Measurements from ENCODE around the gene FAM221B. TPM values are rescaled to one million over a fixed set of nuclear protein-coding genes. Genes with fewer than 3 reads are reported as not detected.

The FAM221B gene
- polyA plus RNA-seq, 3 donors from 2014 or later = not detected

DNA sequence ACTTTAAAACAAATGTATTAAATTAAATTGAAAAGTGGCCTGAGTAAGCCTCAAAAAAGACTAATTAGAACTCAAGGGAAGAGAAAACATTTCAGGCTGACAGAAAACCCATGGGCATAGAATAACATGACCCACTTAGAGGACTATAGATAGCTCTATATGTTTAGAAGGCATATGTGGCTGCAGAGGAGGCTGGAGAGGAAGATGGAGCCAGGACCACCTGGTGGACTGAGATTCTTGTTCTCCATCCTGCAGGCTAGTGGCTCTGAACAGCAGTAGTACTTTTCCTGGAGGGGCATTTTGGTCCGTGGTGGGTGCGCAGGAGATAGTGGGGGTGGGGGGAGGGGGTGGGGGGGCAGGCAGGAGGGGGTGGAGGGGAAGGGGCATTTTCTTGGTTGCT is 47.5 kb downstream of the FAM221B start:
- no peak for DNase-seq
- Mint-ChIP-seq H3K9me3 (no peaks in the 10 kb centered on the region), H3K27me3 (ENCODE audit: low read depth in 3 of 3) (no peaks in the 10 kb centered on the region), H3K4me3 (no peak overlapping the region), H3K4me1 (no peaks in the 10 kb centered on the region), H3K36me3 (peaks cover 18 to 26% (median 19%) of the 10 kb centered on the region in 3 donors), H3K27ac (no peak overlapping the region)

DNA sequence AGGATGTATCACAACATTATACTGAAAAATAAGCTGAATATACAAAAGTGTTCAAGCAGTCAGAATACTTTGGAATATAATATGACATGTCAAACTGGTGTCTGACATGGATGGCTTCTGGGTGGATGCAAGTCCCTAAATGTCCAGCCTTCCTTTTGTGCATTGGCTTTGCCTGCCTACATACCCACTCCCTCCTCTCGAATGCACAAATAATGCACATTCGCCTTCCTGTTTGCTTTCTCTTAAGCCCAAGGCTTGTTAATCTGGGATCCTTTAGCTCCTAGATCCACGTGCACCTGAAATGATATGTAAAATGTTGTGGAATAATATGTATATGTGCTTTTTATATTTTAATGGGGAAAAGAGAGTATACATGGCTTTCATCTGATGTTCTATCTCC is 50.0 kb downstream of the FAM221B start:
- Mint-ChIP-seq H3K27ac (no peak overlapping the region), H3K4me1 (no peaks in the 10 kb centered on the region), H3K4me3 (no peak overlapping the region), H3K36me3 (peaks cover 2 to 13% (median 8%) of the 10 kb centered on the region in 3 donors), H3K27me3 (ENCODE audit: low read depth in 3 of 3) (peaks cover 0 to 2% (median 0%) of the 10 kb centered on the region in 3 donors), H3K9me3 (no peaks in the 10 kb centered on the region)
- DNase-seq = no peak

- H3K27ac Mint-ChIP-seq = peak overlapping the region in 1 of 6 donors; percentile 11
- no peaks in the 10 kb centered on the region for H3K9me3 Mint-ChIP-seq
- DNase-seq = no peak
- H3K4me3 Mint-ChIP-seq = no peak overlapping the region
- peaks cover 0 to 9% (median 4%) of the 10 kb centered on the region in 3 donors for H3K36me3 Mint-ChIP-seq
- no peaks in the 10 kb centered on the region for H3K4me1 Mint-ChIP-seq
- H3K27me3 Mint-ChIP-seq (ENCODE audit: low read depth in 3 of 3) = peaks cover 0 to 2% (median 0%) of the 10 kb centered on the region in 3 donors
These were observed 52.5 kb downstream of the FAM221B start for GRCh38 chr9:35776018-35776417.

- H3K27ac Mint-ChIP-seq = no peak overlapping the region
- H3K4me1 Mint-ChIP-seq = no peaks in the 10 kb centered on the region
- DNase-seq = no peak
- peaks cover 0 to 7% (median under 1%) of the 10 kb centered on the region in 3 donors for H3K36me3 Mint-ChIP-seq
- peaks cover 0 to 2% (median 0%) of the 10 kb centered on the region in 3 donors for H3K27me3 Mint-ChIP-seq (ENCODE audit: low read depth in 3 of 3)
- no peak overlapping the region for H3K4me3 Mint-ChIP-seq
- H3K9me3 Mint-ChIP-seq = no peaks in the 10 kb centered on the region
These were observed 53.5 kb downstream of the FAM221B start for GRCh38 chr9:35774907-35775635.

DNA sequence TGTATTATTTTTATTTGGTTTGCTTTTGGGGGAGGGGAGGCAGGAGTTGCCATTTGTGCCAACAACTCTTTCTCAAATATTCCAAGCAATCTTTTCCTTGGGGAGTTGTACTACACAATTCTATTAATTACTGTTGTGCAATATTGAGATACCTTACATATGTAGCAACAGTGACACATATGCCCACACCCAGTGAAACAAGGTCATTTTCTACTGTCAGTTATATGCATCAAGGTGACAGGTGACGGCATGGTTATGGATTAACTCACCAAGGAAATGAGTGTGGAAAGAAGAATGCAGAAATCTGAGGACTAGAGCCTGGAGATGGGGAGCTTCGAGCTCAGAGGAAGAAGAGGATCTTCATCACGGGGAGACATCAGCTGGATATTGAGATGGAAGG is 56.6 kb downstream of the FAM221B start:
- H3K9me3 Mint-ChIP-seq = no peaks in the 10 kb centered on the region
- H3K36me3 Mint-ChIP-seq = no peaks in the 10 kb centered on the region
- DNase-seq = no peak

DNA sequence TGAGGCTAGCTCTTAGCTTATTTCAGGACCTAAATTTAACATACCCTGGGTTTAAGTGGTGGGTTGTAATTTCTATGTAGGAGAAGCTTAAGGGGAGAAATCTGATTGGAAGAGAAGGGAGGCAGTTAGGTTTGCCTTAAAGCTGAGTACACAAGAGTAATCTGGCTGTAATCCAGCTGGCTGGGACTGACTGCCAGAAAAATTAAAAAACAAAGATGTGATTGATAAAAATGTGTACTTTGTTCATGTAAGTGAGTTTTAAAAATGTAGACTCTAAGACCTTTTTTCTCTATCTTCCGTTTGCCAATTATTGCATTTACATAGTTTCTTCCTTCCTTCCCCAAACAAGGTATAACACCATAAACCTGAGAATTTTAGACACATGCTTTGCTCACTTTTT is 57.0 kb downstream of the FAM221B start:
- H3K4me1 Mint-ChIP-seq = no peaks in the 10 kb centered on the region
- H3K4me3 Mint-ChIP-seq = no peak overlapping the region
- no peak for DNase-seq
- no peaks in the 10 kb centered on the region for H3K9me3 Mint-ChIP-seq
- no peak overlapping the region for H3K27ac Mint-ChIP-seq
- peaks cover 0 to 2% (median 0%) of the 10 kb centered on the region in 3 donors for H3K27me3 Mint-ChIP-seq (ENCODE audit: low read depth in 3 of 3)
- H3K36me3 Mint-ChIP-seq = no peaks in the 10 kb centered on the region

More for the DNA sequence above, 56.6 kb downstream of the FAM221B start:
- Mint-ChIP-seq H3K4me1 (no peaks in the 10 kb centered on the region), H3K4me3 (no peak overlapping the region), H3K27ac (no peak overlapping the region), H3K27me3 (ENCODE audit: low read depth in 3 of 3) (peaks cover 0 to 2% (median 0%) of the 10 kb centered on the region in 3 donors)

DNA sequence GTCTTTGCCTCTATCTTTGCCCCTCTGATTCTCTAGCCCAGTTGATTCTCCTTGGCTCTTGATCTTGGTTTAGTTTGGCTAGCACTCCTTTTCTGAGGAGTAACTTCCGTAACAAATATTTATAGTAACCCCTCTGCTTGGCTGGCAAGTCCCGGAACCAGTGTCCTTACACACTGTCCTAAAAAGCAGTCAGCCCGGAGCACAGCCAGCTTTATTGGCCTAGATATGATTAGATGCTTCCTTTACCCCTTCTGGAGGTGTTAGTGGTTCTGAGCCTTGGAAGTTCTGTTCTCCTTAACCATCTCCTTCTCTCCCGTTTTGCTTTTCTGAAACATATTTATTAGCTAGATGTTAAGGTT is 57.5 kb downstream of the FAM221B start:
- H3K4me1 Mint-ChIP-seq = no peaks in the 10 kb centered on the region
- DNase-seq = no peak
- H3K4me3 Mint-ChIP-seq = no peak overlapping the region
- H3K36me3 Mint-ChIP-seq = no peaks in the 10 kb centered on the region
- peaks cover 0 to 2% (median 0%) of the 10 kb centered on the region in 3 donors for H3K27me3 Mint-ChIP-seq (ENCODE audit: low read depth in 3 of 3)
- H3K27ac Mint-ChIP-seq = no peak overlapping the region
- H3K9me3 Mint-ChIP-seq = no peaks in the 10 kb centered on the region

- Mint-ChIP-seq H3K27me3 (ENCODE audit: low read depth in 3 of 3) (peaks cover 0 to 2% (median 0%) of the 10 kb centered on the region in 3 donors), H3K4me3 (no peak overlapping the region), H3K9me3 (no peaks in the 10 kb centered on the region), H3K36me3 (no peaks in the 10 kb centered on the region), H3K4me1 (no peaks in the 10 kb centered on the region), H3K27ac (no peak overlapping the region)
- DNase-seq = no peak
These were observed 58.8 kb downstream of the FAM221B start for GRCh38 chr9:35769763-35770162.

GRCh38 chr9:35767458-35767857 is 61.1 kb downstream of the FAM221B start:
- Mint-ChIP-seq H3K27ac (no peak overlapping the region), H3K9me3 (no peaks in the 10 kb centered on the region), H3K27me3 (ENCODE audit: low read depth in 3 of 3) (no peaks in the 10 kb centered on the region), H3K36me3 (no peaks in the 10 kb centered on the region), H3K4me1 (peaks cover 0 to 1% of the 10 kb centered on the region in 2 donors), H3K4me3 (no peak overlapping the region)
- no peak for DNase-seq

- no peak overlapping the region for H3K27ac Mint-ChIP-seq
- no peaks in the 10 kb centered on the region for H3K27me3 Mint-ChIP-seq (ENCODE audit: low read depth in 3 of 3)
- H3K4me3 Mint-ChIP-seq = no peak overlapping the region
- DNase-seq = no peak
- H3K4me1 Mint-ChIP-seq = peaks cover 0 to 1% of the 10 kb centered on the region in 2 donors
- no peaks in the 10 kb centered on the region for H3K36me3 Mint-ChIP-seq
- no peaks in the 10 kb centered on the region for H3K9me3 Mint-ChIP-seq
These were observed 61.5 kb downstream of the FAM221B start for GRCh38 chr9:35766997-35767396.

Other genes with a start within 250 kb of the FAM221B start
- gene TESK1, start 223.5 kb downstream of the FAM221B start, polyA plus RNA-seq = 10 to 100 TPM in 1 of 3 donors, 1 to 10 TPM in 2; 6.5 to 23.7 (median 8.1) TPM
- gene CD72, start 210.3 kb downstream of the FAM221B start, polyA plus RNA-seq = 10 to 100 TPM in 2 of 3 donors, 1 to 10 TPM in 1; 6.2 to 18.4 (median 10.1) TPM
- 1 to 10 TPM in 1 of 3 donors, under 1 TPM in 2; 0.26 to 1.4 (median 0.49) TPM for gene SIT1, start 177.8 kb downstream of the FAM221B start, polyA plus RNA-seq
- gene RMRP, start 170.7 kb downstream of the FAM221B start, polyA plus RNA-seq = 10 to 100 TPM in 1 of 3 donors, not detected in 2; 23.0 TPM
- 100 to 1,000 TPM; 101 to 106 (median 103) TPM for gene CCDC107, start 170.4 kb downstream of the FAM221B start, polyA plus RNA-seq
- 1 to 10 TPM in 2 of 3 donors, under 1 TPM in 1; 0.92 to 1.9 (median 1.1) TPM for gene ARHGEF39, start 163.5 kb downstream of the FAM221B start, polyA plus RNA-seq
- gene CA9, start 154.8 kb downstream of the FAM221B start, polyA plus RNA-seq = not detected
- under 1 TPM in 1 of 3 donors, not detected in 2; 0.28 TPM for gene TPM2, start 138.8 kb downstream of the FAM221B start, polyA plus RNA-seq
- gene TLN1, start 96.5 kb downstream of the FAM221B start, polyA plus RNA-seq = 100 to 1,000 TPM in 1 of 3 donors, 10 to 100 TPM in 2; 21.4 to 260 (median 61.5) TPM
- gene CREB3, start 96.1 kb downstream of the FAM221B start, polyA plus RNA-seq = 10 to 100 TPM; 47.8 to 59.3 (median 50.0) TPM
- gene GBA2, start 79.5 kb downstream of the FAM221B start, polyA plus RNA-seq = 10 to 100 TPM; 20.3 to 43.3 (median 37.4) TPM
- 10 to 100 TPM in 1 of 3 donors, 1 to 10 TPM in 2; 5.4 to 10.6 (median 8.2) TPM for gene RGP1, start 79.4 kb downstream of the FAM221B start, polyA plus RNA-seq
- gene MSMP, start 74.5 kb downstream of the FAM221B start, polyA plus RNA-seq = 1 to 10 TPM in 1 of 3 donors, not detected in 2; 1.3 TPM
- under 1 TPM in 1 of 3 donors, not detected in 2; 0.46 TPM for gene NPR2, start 37.1 kb downstream of the FAM221B start, polyA plus RNA-seq
- gene SPAG8, start 16.5 kb downstream of the FAM221B start, polyA plus RNA-seq = 1 to 10 TPM in 1 of 3 donors, under 1 TPM in 1, not detected in 1; 0.43 to 2.1 TPM
- 100 to 1,000 TPM; 105 to 124 (median 122) TPM for gene HINT2, start 13.7 kb downstream of the FAM221B start, polyA plus RNA-seq
- 1 to 10 TPM; 1.1 to 2.1 (median 1.6) TPM for gene TMEM8B, start 496 bp upstream of the FAM221B start, polyA plus RNA-seq
- not detected for gene OR13J1, start 41.7 kb upstream of the FAM221B start, polyA plus RNA-seq
- not detected for gene HRCT1, start 77.5 kb upstream of the FAM221B start, polyA plus RNA-seq
- gene SPAAR, start 80.8 kb upstream of the FAM221B start, polyA plus RNA-seq = not detected
- not detected for gene OR2S2, start 129.4 kb upstream of the FAM221B start, polyA plus RNA-seq
- 10 to 100 TPM in 2 of 3 donors, 1 to 10 TPM in 1; 7.8 to 14.4 (median 13.8) TPM for gene RECK, start 208.2 kb upstream of the FAM221B start, polyA plus RNA-seq

Data from immature natural killer cell (primary cell).